GM12878 (cell line): Measurements from ENCODE around the gene BRWD1. TPM values are rescaled to one million over a fixed set of nuclear protein-coding genes. Genes with fewer than 3 reads are reported as not detected.
A peak's percentile ranks its signal among the peaks of the same experiment; 100 is the strongest.

Experiments used
- BRCA1 ChIP-seq: IDR thresholded peaks from 2 replicates; pipeline ENCODE4 v1.6.1; 2011; ENCODE audit warnings: low read depth, low read length, improper control_type of control experiment
- CEBPB ChIP-seq, 2 experiments: fragments of 150-350 bp in 1 of 2; IDR thresholded peaks; 2 replicates each; pipeline ENCODE4 v1.6.1; 2012 to 2014; ENCODE audit warnings: low read depth in 2 of 2, low read length in 2 of 2, borderline replicate concordance in 1 of 2, inconsistent platforms in 1 of 2
- HCFC1 ChIP-seq: fragments of 150-350 bp; IDR thresholded peaks from 2 replicates; pipeline ENCODE4 v1.6.1; 2014; ENCODE audit warnings: low read length
- HSF1 ChIP-seq: fragments of 150-350 bp; IDR thresholded peaks from 2 replicates; pipeline ENCODE4 v1.6.1; 2014; ENCODE audit warnings: mild to moderate bottlenecking, low read depth, low read length
- KAT2A ChIP-seq: conservative IDR thresholded peaks from 2 replicates; pipeline ENCODE4 v1.6.1; 2011; ENCODE audit warnings: low read depth, low read length; ENCODE audit not compliant: control insufficient read depth
- MAX ChIP-seq: IDR thresholded peaks from 2 replicates; pipeline ENCODE4 v1.6.1; 2012; ENCODE audit warnings: low read depth, low read length, improper control_type of control experiment
- MXI1 ChIP-seq: fragments of 150-350 bp; IDR thresholded peaks from 2 replicates; pipeline ENCODE4 v1.6.1; 2011; ENCODE audit warnings: low read depth, mild to moderate bottlenecking, inconsistent platforms, low read length, improper control_type of control experiment
- NBN ChIP-seq: fragments of 450-650 bp; IDR thresholded peaks from 2 replicates; pipeline ENCODE4 v1.6.1; 2016
- PAX5 ChIP-seq: IDR thresholded peaks from 2 replicates; pipeline ENCODE4 v1.6.1; 2011; ENCODE audit warnings: low read depth, low read length, borderline replicate concordance
- POLR2AphosphoS5 ChIP-seq: IDR thresholded peaks from 2 replicates; pipeline ENCODE4 v1.6.1; 2011; ENCODE audit warnings: mild to moderate bottlenecking, low read length, inconsistent platforms
- POU2F2 ChIP-seq: IDR thresholded peaks from 3 replicates; pipeline ENCODE4 v1.6.1; 2011; ENCODE audit warnings: low read depth, mild to moderate bottlenecking, low read length, borderline replicate concordance
- RCOR1 ChIP-seq: conservative IDR thresholded peaks from 2 replicates; pipeline ENCODE4 v1.6.1; 2012; ENCODE audit warnings: low read depth, low read length, improper control_type of control experiment
- RUNX3 ChIP-seq: IDR thresholded peaks from 2 replicates; pipeline ENCODE4 v1.6.1; 2012; ENCODE audit warnings: low read length, inconsistent platforms
- ZBED1 ChIP-seq: IDR thresholded peaks from 2 replicates; pipeline ENCODE4 v1.6.1; 2016; ENCODE audit warnings: borderline replicate concordance
- ZBTB4 ChIP-seq: fragments of 450-650 bp; formaldehyde crosslinking; IDR thresholded peaks from 2 replicates; pipeline ENCODE4 v1.4.0; 2022; ENCODE audit warnings: mild to moderate bottlenecking, moderate library complexity
- ZNF207 ChIP-seq: fragments of 450-650 bp; IDR thresholded peaks from 2 replicates; pipeline ENCODE4 v1.6.1; 2014; ENCODE audit warnings: antibody characterized with exemption, mild to moderate bottlenecking, borderline replicate concordance
- polyA plus RNA-seq, 11 experiments: library from polyadenylated mRNA; depleted of rRNA in 4 of 11; unstranded in 6 of 11; stranded (reverse) in 5 of 11; fragments of >200 nt; fragmentation: Nextera tagmentation in 4 of 11; fragmentation: Illumina TruSeq in 1 of 11; extraction: Ambion mirVana in 4 of 11; extraction: Trizol in 1 of 11; gene quantifications; 1 replicate in 1 of 11; 2 replicates in 10 of 11; pipeline versions ENCODE4 v1.2.1 to v1.2.3, GENCODE V29; 2011 to 2016; ENCODE audit warnings: inconsistent platforms in 2 of 11, missing spikeins in 2 of 11, low read depth in 1 of 11
- total RNA-seq, 4 experiments: library from RNA; depleted of rRNA in 3 of 4; stranded (reverse); fragments of >200 nt in 3 of 4; fragmentation: Illumina TruSeq in 1 of 4; extraction: Trizol in 1 of 4; gene quantifications; 2 replicates each; pipeline versions ENCODE4 v1.2.1 to v1.2.3, GENCODE V29; 2013 to 2021

The BRWD1 gene
- total and polyA plus RNA-seq, 10 of the 15 experiments (the other 5 are each of a cell fraction or from before 2014, with no cell fraction given) = 3.1 to 19.0 (median 13.5) TPM

GRCh38 chr21:39348355-39349210 lies 35.2 kb upstream of the BRWD1 start, which contains the start of gene HMGN1 (continued):
- TF ChIP-seq HSF1 = no peak
- peak; percentile 27; the same call in 1 of the 2 replicates for TF ChIP-seq MXI1
- no peak; the same call in none of the 2 replicates for TF ChIP-seq MAX
- no peak for TF ChIP-seq BRCA1
- TF ChIP-seq NBN = no peak; the same call in 1 of the 2 replicates
- no peak for TF ChIP-seq ZBED1
- peak; percentile 49; the same call in 2 of the 3 replicates for TF ChIP-seq POU2F2
- TF ChIP-seq ZBTB4 = no peak
- TF ChIP-seq PAX5 = peak; percentile 42; the same call in 1 of the 2 replicates
- peak; percentile 31; the same call in 1 of the 2 replicates for TF ChIP-seq POLR2AphosphoS5
- 0 out of 2 replicates have a peak, but pooled peaks have one; percentile 55 for TF ChIP-seq ZNF207
- TF ChIP-seq RUNX3 = no peak
- no peak for TF ChIP-seq HCFC1
- TF ChIP-seq RCOR1 = no peak
- TF ChIP-seq KAT2A = no peak
- TF ChIP-seq CEBPB (IDR thresholded peaks at IDR 0.05; ENCODE audit: borderline replicate concordance in 1 of 2, low read depth in 2 of 2, low read length in 2 of 2) = no peak
